Cerebellar cortex (tissue), 1 donor: Measurements from ENCODE around the gene CD79A.
"Not testable (repeated sequence)": the region's sequence is repeated elsewhere in the genome, so short reads cannot be mapped to it uniquely, and the experiment has no call there.

Experiments
- DNase-seq: peaks from one replicate; pipeline ENCODE4 v3.0.0-alpha.2; 2015; ENCODE audit warnings: low spot score

The CD79A gene

GRCh38 chr19:41905273-41906002 is 28.4 kb downstream of the CD79A start:
- DNase-seq = no peak

DNA sequence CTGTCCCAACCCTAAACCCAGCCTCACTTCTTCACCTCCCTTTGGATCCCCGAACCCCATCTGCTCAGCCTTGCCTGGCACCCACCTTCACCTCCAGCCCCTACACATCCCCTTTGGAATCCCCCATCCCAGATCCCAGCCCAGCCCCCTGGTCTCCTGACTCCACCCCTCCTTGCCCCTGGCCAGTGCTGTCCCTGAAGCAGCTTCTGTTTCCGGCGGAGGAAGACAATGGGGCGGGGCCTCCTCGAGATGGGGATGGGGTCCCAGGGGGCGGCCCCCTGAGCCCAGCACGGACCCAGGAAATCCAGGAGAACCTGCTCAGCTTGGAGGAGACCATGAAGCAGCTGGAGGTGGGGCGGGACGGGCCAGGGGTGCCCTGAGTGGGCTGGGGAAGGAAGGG is 29.2 kb downstream of the CD79A start:
- DNase-seq = no peak

GRCh38 chr19:41906916-41907680 is 30.0 kb downstream of the CD79A start:
- DNase-seq = no peak

- DNase-seq = no peak
These were observed 31.0 kb downstream of the CD79A start for GRCh38 chr19:41907994-41908615.

GRCh38 chr19:41908724-41909464 is 31.8 kb downstream of the CD79A start:
- DNase-seq = no peak

DNA sequence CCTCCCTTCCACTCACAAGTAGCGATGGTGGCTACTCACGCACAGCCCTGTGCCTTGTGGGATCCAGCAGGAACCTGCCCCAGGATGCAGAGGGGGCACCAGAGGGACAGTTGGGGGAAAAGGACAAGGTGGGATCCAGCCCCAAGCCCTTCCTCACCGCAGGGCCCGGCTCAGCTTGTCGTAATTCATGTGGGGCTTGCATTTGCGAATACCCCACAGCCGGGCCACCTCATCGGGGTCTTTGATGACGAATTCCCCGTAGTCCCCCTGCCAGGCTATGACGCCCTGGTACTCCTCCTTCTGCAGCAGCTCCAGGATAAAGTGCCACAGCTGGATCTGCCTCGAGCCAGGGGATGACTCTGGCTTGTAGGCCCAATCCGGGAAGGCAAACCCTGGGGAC is 32.6 kb downstream of the CD79A start:
- no peak for DNase-seq

DNA sequence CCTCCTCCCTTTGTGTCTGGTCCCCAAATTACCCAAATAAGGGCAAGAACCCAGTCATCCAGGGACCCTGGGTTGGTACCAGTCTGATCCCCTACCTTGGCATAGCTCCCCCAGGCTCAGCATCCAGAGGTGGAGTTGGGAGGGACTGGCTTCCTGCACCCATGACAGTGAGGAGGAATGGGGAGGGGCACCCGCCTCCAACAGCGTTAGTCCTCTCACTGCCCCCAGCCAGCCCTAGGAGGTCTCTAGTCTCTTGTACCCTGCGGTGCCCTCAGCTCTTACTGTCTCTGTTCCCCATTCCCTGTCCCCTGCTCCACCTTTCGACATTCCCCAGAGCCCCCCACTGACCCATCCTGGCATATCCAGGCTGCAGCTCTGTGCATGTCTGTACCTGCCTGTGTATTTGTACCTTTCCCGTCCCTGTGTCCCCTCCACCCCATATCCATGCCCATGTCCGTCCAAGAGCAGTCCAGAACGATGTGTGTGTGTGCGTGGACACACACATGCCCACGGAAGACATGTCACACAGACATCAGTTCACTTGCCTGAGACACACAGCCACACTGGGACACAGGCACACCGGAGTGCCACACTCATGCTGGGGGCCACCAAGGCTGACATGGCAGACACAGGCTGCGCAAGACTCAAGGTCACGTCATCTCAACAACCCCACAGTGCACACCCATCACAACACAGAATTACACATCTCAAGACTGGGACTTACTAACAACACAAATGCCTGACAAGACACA is 33.3 kb downstream of the CD79A start:
- DNase-seq = no peak

GRCh38 chr19:41910992-41911888 is 34.2 kb downstream of the CD79A start:
- no peak for DNase-seq

GRCh38 chr19:41911889-41912731 is 35.0 kb downstream of the CD79A start:
- no peak for DNase-seq

GRCh38 chr19:41912899-41913537 is 35.9 kb downstream of the CD79A start:
- DNase-seq = no peak

- no peak for DNase-seq
These were observed 36.7 kb downstream of the CD79A start for GRCh38 chr19:41913538-41914423.

GRCh38 chr19:41914424-41914834 is 37.4 kb downstream of the CD79A start:
- DNase-seq = not testable (repeated sequence)

DNA sequence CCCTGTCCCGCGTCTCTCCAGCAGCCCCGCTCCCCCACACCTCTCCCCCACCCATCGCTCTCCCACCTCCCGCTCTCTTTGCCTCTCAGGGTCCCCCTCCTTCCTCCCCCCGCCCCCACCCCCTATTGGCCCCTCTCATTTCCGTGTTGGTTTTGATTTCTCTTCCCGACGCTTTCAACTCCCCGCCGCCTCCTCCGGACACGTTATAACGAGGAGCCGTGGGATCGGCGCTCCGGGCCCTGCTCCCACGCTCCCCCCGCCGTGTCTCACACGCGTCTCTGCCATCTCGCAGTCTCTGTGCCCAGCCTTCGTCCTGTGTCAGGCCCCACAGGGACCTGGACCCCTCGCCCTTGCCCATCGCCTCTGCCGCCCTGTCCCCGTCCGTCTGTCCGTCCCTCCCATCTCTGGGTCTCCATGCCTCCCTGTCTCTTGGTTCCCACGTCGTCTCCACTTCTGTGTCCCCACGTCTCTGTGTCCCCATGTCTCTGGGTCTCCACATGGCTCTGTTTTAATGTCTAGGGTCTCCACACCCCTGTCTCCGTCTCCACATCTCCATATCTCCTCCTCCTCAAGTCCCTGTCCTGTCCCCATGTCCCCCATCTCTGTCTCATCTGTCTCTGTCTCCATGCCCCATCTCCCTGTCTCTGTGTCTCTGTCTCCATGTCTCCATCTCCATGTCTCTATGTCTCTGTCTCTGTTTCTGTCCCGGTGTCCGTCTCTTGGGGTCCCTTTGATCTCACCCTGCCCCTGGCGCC is 38.1 kb downstream of the CD79A start:
- DNase-seq = no peak

DNA sequence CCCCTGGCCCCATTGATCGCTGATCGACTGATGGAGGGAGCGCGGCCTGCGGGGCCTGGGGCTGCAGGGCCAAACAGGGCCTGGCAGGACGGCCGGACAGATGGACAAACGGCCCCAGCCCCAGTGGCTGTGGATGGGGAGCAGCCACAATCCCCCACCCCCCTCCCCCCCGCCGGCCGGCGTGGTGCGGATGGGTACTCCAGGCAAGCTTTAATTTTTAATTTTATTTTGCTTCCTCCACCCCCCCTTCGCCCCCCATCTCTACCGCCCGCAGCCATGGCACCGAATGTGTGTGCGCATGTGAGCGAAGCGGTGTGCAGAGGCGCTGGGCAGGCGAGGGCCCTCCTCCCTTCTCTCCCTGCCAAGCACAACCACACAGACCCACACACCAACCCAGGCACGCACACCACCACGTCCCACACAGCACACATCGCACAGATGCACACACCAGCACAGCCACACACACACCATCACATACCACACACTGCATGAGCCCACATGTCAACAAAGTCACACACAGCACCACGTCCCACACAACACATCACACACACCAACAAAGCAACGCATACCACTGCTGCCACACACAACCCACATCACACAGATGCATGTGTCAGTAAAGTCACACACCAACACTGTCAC is 38.8 kb downstream of the CD79A start:
- no peak for DNase-seq

DNA sequence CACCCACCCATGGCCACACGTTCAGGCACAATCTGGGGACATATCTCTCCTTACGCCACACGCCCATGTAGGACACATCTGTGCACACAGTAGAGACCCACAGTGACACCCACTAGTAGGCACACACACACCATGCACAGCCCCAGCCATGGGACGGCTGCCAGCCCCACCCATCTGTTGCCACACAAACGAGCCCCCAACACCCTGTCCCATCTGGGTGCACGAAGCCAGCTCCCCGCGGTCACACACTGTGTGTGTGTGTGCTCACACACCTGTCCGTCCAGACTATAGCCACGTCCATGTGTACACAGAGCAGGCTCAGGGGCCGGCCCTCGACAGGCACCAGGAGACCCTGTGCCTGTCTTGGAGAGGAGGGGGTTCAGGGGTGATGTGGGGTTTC is 40.6 kb downstream of the CD79A start:
- DNase-seq = no peak

- DNase-seq = no peak
These were observed 41.0 kb downstream of the CD79A start for GRCh38 chr19:41918095-41918494.
